HG03060 (cell line): ENCODE measurements around the gene SPHK2.

Experiments
- ATAC-seq: cut with Tn5 transposase; IDR thresholded peaks from one replicate; pipeline ENCODE4 v1.9.1; 2021; ENCODE audit warnings: low read depth, moderate number of reproducible peaks; ENCODE audit not compliant: unreplicated experiment

Gene SPHK2

GRCh38 chr19:48635966-48636858 lies 16.9 kb downstream of the SPHK2 start:
- ATAC-seq: no peak

GRCh38 chr19:48636859-48637448 lies 17.6 kb downstream of the SPHK2 start, which contains the start of gene DBP:
Gene DBP (minus strand): TSS chr19:48637379. CDS start chr19:48636994, 385 bp downstream.
- no peak for ATAC-seq

DNA sequence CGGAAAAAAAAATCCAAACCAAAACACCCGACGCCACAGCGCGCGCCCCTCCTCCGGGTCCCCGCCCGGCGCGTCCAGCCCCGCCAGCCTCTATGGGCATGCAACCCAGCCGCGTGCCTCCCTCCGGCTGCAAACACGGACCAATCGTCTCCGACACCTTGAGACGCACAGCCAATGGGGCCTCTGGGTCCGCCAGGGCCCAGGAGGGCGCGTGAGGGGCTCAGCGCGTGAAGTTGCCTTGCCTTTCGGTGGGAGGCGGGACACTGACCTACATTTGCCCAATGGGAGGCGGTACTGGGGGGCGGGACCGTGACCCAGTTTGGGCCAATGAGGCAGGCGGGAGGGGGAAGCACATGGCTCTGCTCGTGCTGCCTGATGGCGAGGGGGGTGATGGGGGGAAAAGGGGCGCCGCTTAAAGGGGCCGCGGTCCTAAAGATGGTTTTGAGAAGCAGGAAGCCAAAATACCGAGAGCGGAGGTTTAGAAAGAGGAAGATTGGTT lies 18.2 kb downstream of the SPHK2 start:
- peak; percentile 57 for ATAC-seq

DNA sequence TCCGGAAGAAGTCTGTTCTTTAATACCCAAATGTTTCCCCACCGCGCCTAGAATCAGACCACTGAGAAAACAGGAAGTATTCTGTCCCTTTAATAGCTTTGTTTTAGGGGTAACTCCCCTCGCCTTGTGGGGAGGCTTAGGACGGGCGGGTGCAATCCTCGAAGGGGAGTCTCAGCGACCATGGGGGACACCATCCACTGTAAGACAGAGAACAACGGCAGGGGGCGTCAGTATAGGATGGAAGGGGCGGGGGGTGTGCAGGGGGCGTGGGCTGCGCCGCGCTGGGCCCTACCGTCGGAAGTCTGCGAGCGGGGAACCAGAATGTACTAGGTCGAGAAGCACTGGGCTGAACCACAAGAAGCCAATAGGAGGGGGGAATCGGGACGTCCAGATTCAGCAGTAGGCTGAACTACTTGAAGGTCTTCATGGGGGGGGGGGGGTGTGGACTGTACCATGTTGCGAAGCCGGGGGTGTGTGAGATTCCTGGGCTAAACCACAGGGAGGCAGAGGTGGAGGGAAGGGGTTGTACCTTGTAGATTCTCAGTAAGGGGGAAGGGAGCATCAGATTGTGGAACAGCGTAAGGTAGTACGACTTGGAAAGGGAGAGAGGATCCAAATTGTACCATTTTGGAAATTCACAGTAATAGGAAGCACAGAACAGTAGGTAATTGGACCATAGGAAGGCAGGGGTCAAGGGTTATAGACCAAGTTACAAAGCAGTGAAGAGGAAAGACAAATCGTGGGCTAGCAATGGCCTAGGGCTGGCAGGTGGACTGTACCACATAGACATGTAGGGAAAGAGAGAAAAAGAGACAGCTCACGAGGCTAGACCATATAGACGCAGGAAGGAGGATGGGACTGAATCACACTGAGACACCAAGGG lies 18.9 kb downstream of the SPHK2 start:
- ATAC-seq: peak; percentile 13

DNA sequence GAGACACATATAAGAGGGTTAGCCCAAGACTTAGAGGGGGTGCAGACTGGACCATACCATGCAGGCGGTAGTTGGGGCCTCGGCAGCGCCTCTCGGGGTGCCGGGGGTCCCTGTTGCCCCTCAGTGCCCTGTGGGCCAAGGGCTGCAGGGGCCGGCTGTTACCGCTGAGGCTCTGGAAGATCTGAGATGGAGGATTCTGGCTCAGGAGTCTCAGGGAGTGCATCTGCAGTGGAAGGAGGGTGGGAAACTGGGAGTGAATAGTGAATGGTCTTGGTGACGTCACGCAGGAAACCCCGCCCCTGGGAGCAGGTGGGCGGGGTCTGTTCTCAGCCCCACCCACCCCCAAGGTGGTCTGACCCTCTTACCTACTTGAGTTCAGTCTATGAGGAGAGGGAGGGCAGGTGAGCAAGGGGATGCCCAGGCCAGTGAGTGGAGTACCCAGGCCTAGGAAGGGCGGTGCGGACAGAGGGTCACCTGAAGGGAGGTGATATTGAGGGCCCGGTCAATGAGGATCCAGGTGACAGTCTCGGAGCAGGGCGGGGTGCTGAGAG lies 19.6 kb downstream of the SPHK2 start:
- no peak for ATAC-seq

DNA sequence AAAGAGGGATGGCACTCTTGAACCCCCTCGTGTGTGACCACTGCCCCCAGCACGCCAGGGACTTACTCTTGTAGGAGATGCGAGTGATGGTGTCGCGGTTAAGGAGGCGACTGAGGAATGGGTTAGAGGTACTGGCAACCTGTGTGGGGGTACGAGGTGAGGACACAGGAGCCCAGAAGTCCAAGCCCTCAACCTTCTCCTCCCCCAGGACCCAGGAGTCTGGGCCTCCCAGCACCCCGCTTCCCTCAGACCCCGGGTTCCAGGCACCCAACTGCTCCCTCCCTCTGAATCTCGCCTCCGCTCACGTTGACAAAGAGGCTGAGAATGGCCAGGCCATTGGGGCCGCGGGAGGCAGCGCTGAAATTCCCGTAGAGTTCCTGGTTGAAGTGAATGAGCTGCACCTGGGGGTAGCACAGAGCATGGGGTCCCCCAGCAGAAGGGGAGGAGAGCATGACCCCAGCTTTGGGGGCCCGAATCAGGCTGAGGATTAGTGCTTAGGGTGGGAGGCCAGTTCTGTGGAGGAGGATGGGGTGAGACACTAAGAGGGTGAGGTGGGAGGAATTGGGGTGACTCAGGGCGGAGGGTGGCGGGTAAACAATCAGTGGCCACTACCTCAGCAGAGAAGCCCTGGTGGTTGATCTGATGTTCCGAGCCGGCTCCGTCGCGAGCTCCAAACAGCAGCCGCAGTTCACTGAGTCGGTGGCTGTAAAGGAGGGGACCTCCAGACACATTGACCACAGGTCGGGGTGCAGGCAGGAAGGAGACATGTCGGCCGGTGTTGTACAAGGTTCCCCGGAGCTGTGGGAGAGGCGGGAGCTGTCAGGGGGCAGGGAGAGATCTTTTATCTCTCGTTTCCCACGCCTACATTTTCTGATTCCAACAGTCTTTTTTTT lies 20.4 kb downstream of the SPHK2 start:
- no peak for ATAC-seq

GRCh38 chr19:48641850-48642249 lies 22.5 kb downstream of the SPHK2 start:
- ATAC-seq: no peak

GRCh38 chr19:48642862-48643261 lies 23.6 kb downstream of the SPHK2 start:
- ATAC-seq: no peak

DNA sequence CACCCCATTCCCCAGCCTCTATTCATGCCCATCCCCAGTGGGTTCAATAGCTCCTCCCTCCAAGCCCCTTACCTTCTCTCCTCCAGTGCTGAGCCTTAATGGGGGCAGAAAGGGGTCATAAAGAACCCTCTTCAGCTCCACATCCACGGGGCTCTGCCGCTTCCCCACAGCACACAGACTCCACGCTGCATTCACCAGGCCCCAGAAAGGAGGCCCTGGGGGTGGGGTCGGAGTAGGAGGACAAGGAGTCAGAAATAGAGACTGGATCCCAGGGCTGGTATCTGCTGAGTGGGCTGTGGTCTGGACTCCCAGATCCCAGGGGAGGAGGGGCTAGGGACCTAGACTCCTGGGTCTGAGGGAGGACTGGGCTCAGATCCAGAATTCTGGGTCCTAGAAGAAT lies 25.0 kb downstream of the SPHK2 start:
- ATAC-seq: no peak

DNA sequence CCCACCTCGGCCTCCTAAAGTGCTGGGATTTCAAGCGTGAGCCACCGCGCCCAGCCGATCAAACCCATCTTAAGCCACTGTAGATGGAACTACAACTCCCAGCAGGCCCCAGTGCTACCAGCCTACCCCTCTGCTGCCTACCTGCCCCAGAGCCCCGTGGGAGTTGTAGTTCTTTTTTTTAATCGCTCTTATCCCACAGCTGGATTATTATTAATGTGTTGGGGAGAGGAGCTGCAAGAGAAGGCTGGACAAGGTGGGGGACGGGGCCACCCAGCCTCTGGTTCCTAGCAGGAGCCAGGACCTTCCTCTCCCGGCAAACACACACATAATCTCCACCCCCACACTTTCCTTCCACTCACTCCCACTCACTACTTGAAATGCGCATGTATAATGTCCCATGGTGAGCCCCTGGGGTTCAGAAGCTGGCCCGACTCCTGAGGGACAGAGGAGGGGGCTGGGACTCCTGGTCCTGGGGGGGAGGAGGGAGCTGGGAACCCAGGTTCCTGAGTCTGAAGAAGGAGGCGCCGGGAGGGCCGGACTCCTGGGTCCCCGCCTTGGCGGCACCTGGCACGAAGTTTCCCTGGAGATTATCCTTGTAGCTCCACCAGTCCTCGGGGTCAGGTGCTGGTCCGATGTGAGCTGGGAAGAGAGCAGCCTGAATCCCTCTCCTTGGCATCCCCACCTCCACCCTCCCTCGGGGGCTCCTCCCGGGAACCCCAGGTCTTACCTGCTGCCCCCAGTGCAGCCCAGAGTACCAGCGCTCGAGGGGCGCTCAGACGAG lies 25.7 kb downstream of the SPHK2 start:
- no peak for ATAC-seq

GRCh38 chr19:48645620-48646000 lies 26.3 kb downstream of the SPHK2 start:
- no peak for ATAC-seq

GRCh38 chr19:48646001-48646721 lies 26.9 kb downstream of the SPHK2 start, which contains the start of gene CA11:
Gene CA11 (minus strand): TSS chr19:48646187. CDS start chr19:48645632, 555 bp downstream.
- ATAC-seq: no peak

GRCh38 chr19:48646722-48647216 lies 27.5 kb downstream of the SPHK2 start:
- ATAC-seq: no peak

GRCh38 chr19:48648134-48648533 lies 28.8 kb downstream of the SPHK2 start:
- ATAC-seq: no peak

GRCh38 chr19:48650974-48651682 lies 31.8 kb downstream of the SPHK2 start:
- no peak for ATAC-seq

DNA sequence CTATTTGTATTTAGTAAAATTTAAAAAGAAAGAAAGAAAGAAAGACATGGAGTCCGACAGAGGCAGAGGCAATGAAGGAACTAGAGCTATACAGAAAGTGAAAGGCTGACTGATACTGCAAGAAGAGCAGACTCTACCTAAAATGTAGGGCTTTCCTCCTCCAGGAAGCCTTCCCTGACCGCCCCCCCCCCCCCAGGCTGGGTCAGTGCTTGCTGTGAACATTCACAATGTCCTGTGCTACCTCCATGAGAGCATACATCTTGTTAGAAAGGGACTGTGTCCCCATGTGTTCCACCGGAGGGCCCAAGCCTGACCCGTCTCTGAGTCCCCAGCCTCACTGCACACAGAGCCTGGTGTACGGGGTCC lies 32.4 kb downstream of the SPHK2 start:
- ATAC-seq: no peak
